HepG2 (cell line): Measurements from ENCODE around the gene CLEC16A. TPM values are rescaled to one million over a fixed set of nuclear protein-coding genes. Genes with fewer than 3 reads are reported as not detected.
A peak's percentile ranks its signal among the peaks of the same experiment; 100 is the strongest.

ENCODE experiments used
- ARID4A ChIP-seq: sonication (generic); formaldehyde crosslinking; IDR thresholded peaks from 2 replicates; pipeline ENCODE4 v1.5.0; 2020; ENCODE audit warnings: mild to moderate bottlenecking, missing genetic modification reagents, borderline replicate concordance
- CENPT ChIP-seq: sonication (generic); formaldehyde crosslinking; IDR thresholded peaks from 2 replicates; pipeline ENCODE4 v1.8.0; 2022; ENCODE audit warnings: low read depth, mild to moderate bottlenecking, moderate library complexity, missing genetic modification reagents
- HOXA5 ChIP-seq: sonication (generic); formaldehyde crosslinking; IDR thresholded peaks from 2 replicates; pipeline ENCODE4 v1.4.0; 2020; ENCODE audit warnings: missing genetic modification reagents
- KLF6 ChIP-seq: IDR thresholded peaks from 2 replicates; pipeline ENCODE4 v1.8.0; 2016; ENCODE audit warnings: missing biosample characterization, missing genetic modification reagents
- LCORL ChIP-seq, 2 experiments: fragments of 450-650 bp in 1 of 2; sonication (generic) in 1 of 2; formaldehyde crosslinking in 1 of 2; IDR thresholded peaks; 2 replicates each; pipeline versions ENCODE4 v1.5.0 to v1.6.1; 2017 to 2020; ENCODE audit warnings: antibody characterized with exemption in 1 of 2, missing genetic modification reagents in 1 of 2
- MTA3 ChIP-seq: sonication (generic); formaldehyde crosslinking; IDR thresholded peaks from 2 replicates; pipeline ENCODE4 v1.4.0; 2020; ENCODE audit warnings: missing genetic modification reagents
- PLSCR1 ChIP-seq: sonication (generic); formaldehyde crosslinking; IDR thresholded peaks from 2 replicates; pipeline ENCODE4 v1.5.0; 2020; ENCODE audit warnings: missing genetic modification reagents, mild to moderate bottlenecking, borderline replicate concordance
- SOX13 ChIP-seq, 3 experiments: fragments of 450-650 bp in 1 of 3; sonication (generic) in 1 of 3; formaldehyde crosslinking in 1 of 3; IDR thresholded peaks in 2 of 3; conservative IDR thresholded peaks in 1 of 3; 2 replicates each; pipeline versions ENCODE4 v1.5.0 to v1.6.1; 2016 to 2020; ENCODE audit warnings: antibody characterized with exemption in 1 of 3, mild to moderate bottlenecking in 1 of 3, missing compliant biosample characterization in 1 of 3, missing genetic modification reagents in 1 of 3, moderate library complexity in 1 of 3
- SOX5 ChIP-seq: IDR thresholded peaks from 2 replicates; pipeline ENCODE4 v1.6.1; 2016; ENCODE audit warnings: borderline replicate concordance
- YY1 ChIP-seq: IDR thresholded peaks from 2 replicates; pipeline ENCODE4 v1.6.1; 2011; ENCODE audit warnings: low read length, low read depth, moderate library complexity, mild to moderate bottlenecking; ENCODE audit not compliant: insufficient read depth, insufficient replicate concordance
- ZBTB10 ChIP-seq: sonication (generic); formaldehyde crosslinking; IDR thresholded peaks from 2 replicates; pipeline ENCODE4 v1.4.0; 2020; ENCODE audit warnings: missing genetic modification reagents, borderline replicate concordance
- ZBTB38 ChIP-seq: sonication (generic); formaldehyde crosslinking; IDR thresholded peaks from 2 replicates; pipeline ENCODE4 v1.5.1; 2020; ENCODE audit warnings: mild to moderate bottlenecking, missing genetic modification reagents
- ZFP91 ChIP-seq: sonication (generic); formaldehyde crosslinking; IDR thresholded peaks from 2 replicates; pipeline ENCODE4 v1.9.0; 2022; ENCODE audit warnings: missing genetic modification reagents, mild to moderate bottlenecking, borderline replicate concordance
- ZMYM3 ChIP-seq: sonication (generic); formaldehyde crosslinking; IDR thresholded peaks from 2 replicates; pipeline ENCODE4 v1.5.1; 2020; ENCODE audit warnings: mild to moderate bottlenecking, missing genetic modification reagents
- ZNF317 ChIP-seq: sonication (generic); formaldehyde crosslinking; IDR thresholded peaks from 2 replicates; pipeline ENCODE4 v1.5.0; 2020; ENCODE audit warnings: mild to moderate bottlenecking, missing genetic modification reagents
- ZNF431 ChIP-seq: sonication (generic); formaldehyde crosslinking; IDR thresholded peaks from 2 replicates; pipeline ENCODE4 v1.9.0; 2022; ENCODE audit warnings: missing genetic modification reagents, low read depth, mild to moderate bottlenecking, borderline replicate concordance
- ZNF607 ChIP-seq: sonication (generic); formaldehyde crosslinking; IDR thresholded peaks from 2 replicates; pipeline ENCODE4 v1.5.1; 2020; ENCODE audit warnings: missing genetic modification reagents, mild to moderate bottlenecking, borderline replicate concordance
- ZSCAN30 ChIP-seq: sonication (generic); formaldehyde crosslinking; IDR thresholded peaks from 2 replicates; pipeline ENCODE4 v1.5.0; 2020; ENCODE audit warnings: mild to moderate bottlenecking, missing genetic modification reagents
- polyA plus RNA-seq, 8 experiments: library from polyadenylated mRNA; depleted of rRNA in 3 of 8; stranded (reverse) in 7 of 8; unstranded in 1 of 8; fragments of >200 nt; fragmentation: Illumina TruSeq in 4 of 8; extraction: Trizol in 4 of 8; gene quantifications; 2 replicates each; pipeline versions ENCODE4 v1.2.1 to v1.2.3, GENCODE V29; 2011 to 2016; ENCODE audit warnings: low read depth in 4 of 8, missing spikeins in 1 of 8, mixed read lengths in 1 of 8; ENCODE audit not compliant: insufficient read depth in 1 of 8
- total RNA-seq, 5 experiments: library from RNA; depleted of rRNA; stranded (reverse); fragments of >200 nt; fragmentation: Illumina TruSeq; extraction: Trizol; gene quantifications; 2 replicates each; pipeline ENCODE4 v1.2.3, GENCODE V29; 2016; ENCODE audit warnings: low read depth in 1 of 5

The CLEC16A gene
- total and polyA plus RNA-seq, 2 of the 13 experiments (the other 11 are each of a cell fraction or from before 2014, with no cell fraction given): 8.5 to 10.3 TPM

GRCh38 chr16:11152677-11153331, 208.4 kb downstream of the CLEC16A start (continued):
- TF ChIP-seq ZMYM3 (CRISPR knock-in tag) (no peak), ZBTB38 (no peak), ZNF431 (no peak), ARID4A (CRISPR knock-in tag) (peak; percentile 24; the same call in 1 of the 2 replicates), SOX5 (0 out of 2 replicates have a peak, but pooled peaks have one; percentile 19), MTA3 (no peak), ZNF317 (CRISPR knock-in tag) (no peak), KLF6 (CRISPR knock-in tag) (no peak), CENPT (CRISPR knock-in tag) (no peak), HOXA5 (CRISPR knock-in tag) (no peak), YY1 (no peak), ZBTB10 (no peak), ZFP91 (CRISPR knock-in tag) (0 out of 2 replicates have a peak, but pooled peaks have one; percentile 21), LCORL (IDR thresholded peaks at IDR 0.05) (no peak), LCORL (CRISPR knock-in tag; IDR thresholded peaks at IDR 0.05) (no peak), ZSCAN30 (CRISPR knock-in tag) (no peak; the same call in 1 of the 2 replicates), PLSCR1 (CRISPR knock-in tag) (no peak), ZNF607 (CRISPR knock-in tag) (no peak), SOX13 (IDR thresholded peaks at IDR 0.05) (no peak), SOX13 (CRISPR knock-in tag; conservative IDR thresholded peaks at IDR 0.05 in 1 of 2, IDR thresholded peaks at IDR 0.05 in 1 of 2) (peak in 1 of 2 experiments; percentile 62; a peak in 2 of 4 replicates)
